H9 (cell line): ENCODE data around the gene GRIP1. TPM values are rescaled to one million over a fixed set of nuclear protein-coding genes. Genes with fewer than 3 reads are reported as not detected.

Experiments used
- DNase-seq: peaks from one replicate; pipeline ENCODE4 v3.0.0-alpha.2; 2017
- H2AFZ ChIP-seq: one replicate; pipeline ENCODE4 v1.6.1; 2013; ENCODE audit warnings: mild to moderate bottlenecking, low read length, control low read depth, moderate library complexity
- H2AK5ac ChIP-seq: 2 replicates; pipeline ENCODE4 v1.6.1; 2013; ENCODE audit warnings: low read length, control low read depth, mixed read lengths; ENCODE audit not compliant: insufficient read length
- H2BK120ac ChIP-seq: one replicate; pipeline ENCODE4 v1.6.1; 2013; ENCODE audit warnings: low read depth, mild to moderate bottlenecking, low read length, control low read depth, inconsistent platforms; ENCODE audit not compliant: poor library complexity, severe bottlenecking
- H2BK12ac ChIP-seq: 2 replicates; pipeline ENCODE4 v1.6.1; 2013; ENCODE audit warnings: low read length, control low read depth, mixed read lengths, low read depth; ENCODE audit not compliant: insufficient read length
- H2BK15ac ChIP-seq: 2 replicates; pipeline ENCODE4 v1.6.1; 2013; ENCODE audit warnings: low read depth, low read length, control low read depth
- H2BK20ac ChIP-seq: one replicate; pipeline ENCODE4 v1.6.1; 2013; ENCODE audit warnings: low read depth, mild to moderate bottlenecking, low read length, control low read depth, inconsistent platforms; ENCODE audit not compliant: poor library complexity, severe bottlenecking
- H2BK5ac ChIP-seq: 2 replicates; pipeline ENCODE4 v1.6.1; 2013; ENCODE audit warnings: low read length, control low read depth, mixed read lengths; ENCODE audit not compliant: insufficient read length
- H3K14ac ChIP-seq: 2 replicates; pipeline ENCODE4 v1.6.1; 2013; ENCODE audit warnings: low read length, control low read depth; ENCODE audit not compliant: insufficient read depth
- H3K18ac ChIP-seq: 2 replicates; pipeline ENCODE4 v1.6.1; 2013; ENCODE audit warnings: low read depth, mild to moderate bottlenecking, mixed read lengths, low read length, control low read depth; ENCODE audit not compliant: insufficient read length
- H3K23ac ChIP-seq: 2 replicates; pipeline ENCODE4 v1.6.1; 2013; ENCODE audit warnings: low read length, control low read depth, mixed read lengths, low read depth; ENCODE audit not compliant: insufficient read length
- H3K23me2 ChIP-seq: 2 replicates; pipeline ENCODE4 v1.6.1; 2013; ENCODE audit warnings: low read depth, mild to moderate bottlenecking, mixed read lengths, low read length, control low read depth; ENCODE audit not compliant: insufficient read length, poor library complexity, severe bottlenecking
- H3K27ac ChIP-seq: 2 replicates; pipeline ENCODE4 v1.5.1; 2013; ENCODE audit warnings: low read length, control low read depth, mixed read lengths, low read depth; ENCODE audit not compliant: insufficient read length
- H3K27me3 ChIP-seq: 2 replicates; pipeline ENCODE4 v1.6.1; 2013; ENCODE audit warnings: low read length, control low read depth, inconsistent platforms; ENCODE audit not compliant: insufficient read depth
- H3K4ac ChIP-seq: 2 replicates; pipeline ENCODE4 v1.6.1; 2013; ENCODE audit warnings: low read depth, mild to moderate bottlenecking, control low read depth, inconsistent platforms, low read length, moderate library complexity
- H3K4me1 ChIP-seq: 2 replicates; pipeline ENCODE4 v1.6.1; 2013; ENCODE audit warnings: low read length, control low read depth, inconsistent platforms; ENCODE audit not compliant: insufficient read depth
- H3K4me2 ChIP-seq: 2 replicates; pipeline ENCODE4 v1.6.1; 2013; ENCODE audit warnings: low read length, control low read depth, mixed read lengths; ENCODE audit not compliant: insufficient read length, insufficient read depth
- H3K56ac ChIP-seq: 2 replicates; pipeline ENCODE4 v1.6.1; 2013; ENCODE audit warnings: low read depth, mild to moderate bottlenecking, mixed read lengths, low read length, control low read depth; ENCODE audit not compliant: insufficient read length
- H3K79me1 ChIP-seq: 2 replicates; pipeline ENCODE4 v1.6.1; 2013; ENCODE audit warnings: low read depth, mild to moderate bottlenecking, moderate library complexity, low read length, control low read depth, inconsistent platforms; ENCODE audit not compliant: insufficient read depth, poor library complexity, severe bottlenecking
- H3K79me2 ChIP-seq: 2 replicates; pipeline ENCODE4 v1.6.1; 2013; ENCODE audit warnings: low read length, control low read depth, inconsistent platforms; ENCODE audit not compliant: insufficient read depth
- H3K9ac ChIP-seq: 2 replicates; pipeline ENCODE4 v1.6.1; 2013; ENCODE audit warnings: low read length, control low read depth, mixed read lengths; ENCODE audit not compliant: insufficient read length; ENCODE audit errors: extremely low read depth
- H3K9me3 ChIP-seq: one replicate; pipeline ENCODE4 v1.6.1; 2013; ENCODE audit warnings: low read depth, low read length, inconsistent platforms; ENCODE audit not compliant: control insufficient read depth
- H3T11ph ChIP-seq: one replicate; pipeline ENCODE4 v1.6.1; 2013; ENCODE audit warnings: mild to moderate bottlenecking, low read length, control low read depth, inconsistent platforms
- H4K20me1 ChIP-seq: one replicate; pipeline ENCODE4 v1.6.1; 2013; ENCODE audit not compliant: control insufficient read depth, insufficient read length, insufficient read depth
- H4K5ac ChIP-seq: 2 replicates; pipeline ENCODE4 v1.6.1; 2013; ENCODE audit warnings: low read depth, mild to moderate bottlenecking, mixed read lengths, low read length, control low read depth; ENCODE audit not compliant: insufficient read length
- H4K8ac ChIP-seq: replicated peaks from 2 replicates; pipeline ENCODE4 v1.6.1; 2013; ENCODE audit warnings: low read length, control low read depth, mixed read lengths, low read depth; ENCODE audit not compliant: insufficient read length
- H4K91ac ChIP-seq: 2 replicates; pipeline ENCODE4 v1.6.1; 2013; ENCODE audit warnings: low read depth, mild to moderate bottlenecking, moderate library complexity, mixed read lengths, low read length, control low read depth; ENCODE audit not compliant: insufficient read length
- H3K27ac Mint-ChIP-seq, 3 experiments: 2 replicates in 2 of 3; 3 replicates in 1 of 3; pipeline ENCODE4 v1.8.0; 2020 to 2021; ENCODE audit warnings: mixed read lengths in 3 of 3, mild to moderate bottlenecking in 1 of 3, moderate library complexity in 1 of 3
- H3K27me3 Mint-ChIP-seq: 2 replicates; pipeline ENCODE4 v1.8.0; 2021; ENCODE audit warnings: low read depth, mild to moderate bottlenecking, moderate library complexity, mixed read lengths
- H3K36me3 Mint-ChIP-seq, 3 experiments: 2 replicates in 2 of 3; 3 replicates in 1 of 3; pipeline ENCODE4 v1.8.0; 2020 to 2021; ENCODE audit warnings: low read depth in 3 of 3, mixed read lengths in 3 of 3; ENCODE audit not compliant: insufficient read depth in 1 of 3
- H3K4me1 Mint-ChIP-seq, 2 experiments: 2 replicates each; pipeline ENCODE4 v1.8.0; 2020; ENCODE audit warnings: mixed read lengths in 2 of 2
- H3K4me3 Mint-ChIP-seq, 2 experiments: 2 replicates in 1 of 2; 3 replicates in 1 of 2; pipeline ENCODE4 v1.8.0; 2020 to 2021; ENCODE audit warnings: mild to moderate bottlenecking in 2 of 2, mixed read lengths in 2 of 2, moderate library complexity in 1 of 2
- H3K9me3 Mint-ChIP-seq, 2 experiments: 2 replicates in 1 of 2; 3 replicates in 1 of 2; pipeline ENCODE4 v1.8.0; 2020; ENCODE audit warnings: mild to moderate bottlenecking in 2 of 2, mixed read lengths in 2 of 2, moderate library complexity in 1 of 2
- WGBS: extraction: QIAGEN DNeasy Blood & Tissue Kit; methylation state at CpG from one replicate; pipeline ENCODE4 v1.1.7; 2013; ENCODE audit warnings: missing lambda C conversion rate, low lambda C conversion rate, mixed read lengths; ENCODE audit not compliant: insufficient read length; ENCODE audit errors: extremely low coverage; 5-methylcytosine and 5-hydroxymethylcytosine counted together
- total RNA-seq: library from RNA; stranded (reverse); gene quantifications from 2 replicates; pipeline ENCODE4 v1.2.1, GENCODE V29; 2021
- TF ChIP-seq, protein P1 (sequence below): fragments of 200-600 bp; sonication (generic); conservative IDR thresholded peaks from 3 replicates; pipeline ENCODE4 v1.8.0; 2021; ENCODE audit warnings: antibody characterized with exemption, mild to moderate bottlenecking

Gene GRIP1
- total RNA-seq, 1 experiment from 2014 or later, result 19.5 TPM

DNA sequence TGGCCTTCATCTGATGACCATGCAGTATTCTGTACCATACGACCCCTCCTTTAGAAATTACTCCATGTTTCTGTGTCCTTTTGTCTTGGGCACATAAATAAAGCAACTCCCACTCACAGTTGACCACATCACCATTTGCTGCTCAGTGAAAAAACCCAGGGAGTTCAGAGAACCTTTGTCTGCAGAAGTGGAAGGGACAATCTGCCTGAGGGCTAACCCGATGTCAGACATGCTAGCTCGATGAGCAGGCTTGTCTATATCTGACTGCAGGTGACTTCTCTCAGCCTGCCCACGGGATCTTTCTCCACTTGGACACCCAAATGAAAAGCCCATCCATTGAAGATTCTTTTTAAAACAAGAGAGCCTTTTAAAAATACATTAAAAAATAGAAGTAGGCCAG is 45.7 kb upstream of the GRIP1 start:
- H3K27ac Mint-ChIP-seq, result no peak overlapping the region

More for the DNA sequence above, 45.7 kb upstream of the GRIP1 start:
- no peak overlapping the region for H4K5ac ChIP-seq
- H3K36me3 Mint-ChIP-seq, result no peaks in the 10 kb centered on the region
- no peaks in the 10 kb centered on the region for H3K4me1 ChIP-seq
- H3T11ph ChIP-seq, result no peak overlapping the region
- H3K4me2 ChIP-seq, result no peak overlapping the region
- H2BK120ac ChIP-seq, result no peak overlapping the region
- H3K27me3 Mint-ChIP-seq, result no peaks in the 10 kb centered on the region
- no CpG with 5 or more reads among the region's 4 CpGs for WGBS
- no peaks in the 10 kb centered on the region for H4K20me1 ChIP-seq
- no peaks in the 10 kb centered on the region for H3K79me2 ChIP-seq
- DNase-seq, result no peak
- H3K79me1 ChIP-seq, result no peaks in the 10 kb centered on the region
- H4K8ac ChIP-seq, result no peak overlapping the region
- H3K4ac ChIP-seq, result no peak overlapping the region
- H3K4me3 Mint-ChIP-seq, result no peak overlapping the region
- no peaks in the 10 kb centered on the region; a peak in 1 of 5 replicates for H3K9me3 Mint-ChIP-seq
- no peak overlapping the region for H2AFZ ChIP-seq
- no peak overlapping the region for H2AK5ac ChIP-seq
- TF ChIP-seq, protein P1, sequence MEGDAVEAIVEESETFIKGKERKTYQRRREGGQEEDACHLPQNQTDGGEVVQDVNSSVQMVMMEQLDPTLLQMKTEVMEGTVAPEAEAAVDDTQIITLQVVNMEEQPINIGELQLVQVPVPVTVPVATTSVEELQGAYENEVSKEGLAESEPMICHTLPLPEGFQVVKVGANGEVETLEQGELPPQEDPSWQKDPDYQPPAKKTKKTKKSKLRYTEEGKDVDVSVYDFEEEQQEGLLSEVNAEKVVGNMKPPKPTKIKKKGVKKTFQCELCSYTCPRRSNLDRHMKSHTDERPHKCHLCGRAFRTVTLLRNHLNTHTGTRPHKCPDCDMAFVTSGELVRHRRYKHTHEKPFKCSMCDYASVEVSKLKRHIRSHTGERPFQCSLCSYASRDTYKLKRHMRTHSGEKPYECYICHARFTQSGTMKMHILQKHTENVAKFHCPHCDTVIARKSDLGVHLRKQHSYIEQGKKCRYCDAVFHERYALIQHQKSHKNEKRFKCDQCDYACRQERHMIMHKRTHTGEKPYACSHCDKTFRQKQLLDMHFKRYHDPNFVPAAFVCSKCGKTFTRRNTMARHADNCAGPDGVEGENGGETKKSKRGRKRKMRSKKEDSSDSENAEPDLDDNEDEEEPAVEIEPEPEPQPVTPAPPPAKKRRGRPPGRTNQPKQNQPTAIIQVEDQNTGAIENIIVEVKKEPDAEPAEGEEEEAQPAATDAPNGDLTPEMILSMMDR, result no peak
- H2BK15ac ChIP-seq, result no peak overlapping the region
- H3K9ac ChIP-seq, result no peak overlapping the region
- no peaks in the 10 kb centered on the region for H3K23me2 ChIP-seq
- H2BK12ac ChIP-seq, result no peak overlapping the region
- no peak overlapping the region for H2BK20ac ChIP-seq
- no peak overlapping the region for H3K23ac ChIP-seq
- H3K4me1 Mint-ChIP-seq, result no peaks in the 10 kb centered on the region
- H2BK5ac ChIP-seq, result no peak overlapping the region
- no peak overlapping the region for H3K56ac ChIP-seq
- no peak overlapping the region for H3K27ac ChIP-seq
- no peak overlapping the region for H4K91ac ChIP-seq
- H3K27me3 ChIP-seq, result no peaks in the 10 kb centered on the region
- H3K9me3 ChIP-seq, result no peaks in the 10 kb centered on the region
- no peak overlapping the region for H3K18ac ChIP-seq
- no peak overlapping the region for H3K14ac ChIP-seq
